Middle frontal gyrus (tissue), 1 donor: Measurements from ENCODE around the gene TSPEAR.
"Not testable (repeated sequence)": the region's sequence is repeated elsewhere in the genome, so short reads cannot be mapped to it uniquely, and the experiment has no call there.

ENCODE experiments used
- DNase-seq: peaks from one replicate; pipeline ENCODE4 v3.0.0-alpha.2; 2015; ENCODE audit warnings: low spot score; ENCODE audit errors: extremely low spot score

TSPEAR gene

GRCh38 chr21:44685050-44685449 is 26.3 kb downstream of the TSPEAR start:
- DNase-seq: not testable (repeated sequence)

DNA sequence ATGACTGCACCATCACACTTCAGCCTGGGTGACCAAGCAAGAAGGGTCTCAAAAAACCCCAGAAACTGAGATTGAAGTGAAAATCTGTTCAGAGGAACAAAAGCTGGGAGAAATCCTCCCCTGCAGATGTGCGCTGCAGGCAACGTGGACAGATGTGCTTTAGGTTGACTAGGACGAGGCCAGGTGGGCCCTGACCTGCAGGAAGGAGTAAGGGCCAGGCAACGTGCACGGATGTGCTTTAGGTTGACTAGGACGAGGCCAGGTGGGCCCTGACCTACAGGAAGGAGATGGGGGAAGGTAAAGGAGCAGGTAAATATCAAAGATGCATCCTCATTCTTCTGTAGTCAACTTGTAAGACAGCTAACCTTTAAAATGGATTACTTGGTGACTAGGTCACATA is 26.9 kb downstream of the TSPEAR start:
- DNase-seq: no peak

DNA sequence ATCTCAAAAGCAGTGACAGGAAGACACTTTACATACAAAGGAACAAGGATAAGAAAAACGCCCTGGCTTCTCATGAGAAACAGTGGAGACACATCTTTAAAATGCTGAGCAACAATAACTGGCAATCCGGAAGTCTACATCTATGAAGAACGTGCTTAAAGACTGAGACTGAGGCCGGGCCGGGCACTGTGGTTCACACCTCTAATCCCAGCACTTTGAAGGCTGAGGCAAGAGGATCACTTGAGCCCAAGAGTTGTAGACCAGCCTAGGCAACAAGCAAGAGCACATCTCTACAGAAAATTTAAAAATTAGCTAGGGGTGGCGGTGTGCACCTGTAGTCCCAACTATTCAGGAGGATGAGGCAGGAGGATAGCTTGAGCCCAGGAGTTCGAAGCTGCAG is 27.3 kb downstream of the TSPEAR start:
- no peak for DNase-seq

DNA sequence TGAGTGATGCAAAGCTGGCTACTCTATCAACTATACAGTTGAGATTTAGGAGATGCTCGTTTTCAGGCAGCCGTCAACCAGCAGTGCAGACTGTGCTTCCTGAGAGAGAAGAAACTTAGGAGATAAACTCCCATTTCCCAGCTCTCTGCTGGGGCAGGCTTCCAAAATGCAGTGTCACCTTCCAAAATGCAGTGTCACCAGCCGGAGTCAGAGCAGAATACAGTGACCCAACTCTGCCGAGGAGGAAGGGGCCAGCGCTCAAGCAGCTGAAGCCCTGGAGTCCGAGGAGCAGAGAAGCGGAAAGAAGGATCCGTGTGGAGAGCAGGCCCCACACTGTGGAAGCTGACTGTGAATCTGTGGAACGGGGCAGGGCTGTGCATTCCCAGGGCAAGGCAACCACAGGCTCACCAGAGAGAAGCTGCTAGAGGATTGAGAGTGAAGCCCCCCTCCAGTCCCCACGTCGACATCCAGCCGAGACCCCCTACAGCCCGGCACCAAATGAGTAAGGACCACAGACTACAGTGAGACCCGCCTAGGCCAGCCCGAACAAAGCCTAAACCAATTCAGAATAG is 28.7 kb downstream of the TSPEAR start:
- DNase-seq: no peak

DNA sequence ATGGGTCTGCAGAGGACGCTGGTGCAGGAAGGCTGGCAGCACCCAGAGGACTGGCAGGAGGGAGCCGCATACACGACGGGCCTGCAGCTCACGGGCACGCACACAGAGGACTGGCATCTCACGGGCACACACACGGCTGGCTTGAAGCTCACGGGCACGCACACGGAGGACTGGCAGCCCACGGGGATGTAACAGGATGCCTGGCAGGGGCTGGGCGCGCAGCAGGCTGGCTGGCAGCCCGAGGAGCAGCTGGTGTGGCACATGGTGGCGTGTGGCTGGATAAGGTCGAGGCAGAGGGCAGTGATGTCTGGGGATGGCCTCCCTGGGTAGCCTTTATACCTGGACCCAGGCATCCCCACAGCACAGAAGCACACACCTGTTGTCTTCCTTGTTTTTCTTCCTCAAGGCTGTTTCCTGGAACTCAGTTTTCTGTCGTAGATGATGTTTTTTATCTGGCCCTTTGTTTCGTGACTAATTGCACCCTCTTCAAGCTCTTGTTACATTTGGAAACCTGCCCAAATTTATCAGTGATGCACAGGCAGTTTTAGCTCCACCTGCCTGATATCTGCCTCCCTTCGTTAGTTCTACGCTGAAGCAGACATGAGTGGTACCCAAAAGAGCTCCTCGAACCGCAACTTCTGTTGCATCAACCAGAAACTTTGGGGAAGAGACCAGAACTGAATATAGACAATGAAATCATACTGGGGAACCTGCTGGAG is 29.4 kb downstream of the TSPEAR start, which contains the start of gene KRTAP12-1:
KRTAP12-1 (minus strand) TSS at position 303 of the 719 bp plus-strand sequence; CDS start at position 263, 40 bp downstream.
- DNase-seq: no peak

DNA sequence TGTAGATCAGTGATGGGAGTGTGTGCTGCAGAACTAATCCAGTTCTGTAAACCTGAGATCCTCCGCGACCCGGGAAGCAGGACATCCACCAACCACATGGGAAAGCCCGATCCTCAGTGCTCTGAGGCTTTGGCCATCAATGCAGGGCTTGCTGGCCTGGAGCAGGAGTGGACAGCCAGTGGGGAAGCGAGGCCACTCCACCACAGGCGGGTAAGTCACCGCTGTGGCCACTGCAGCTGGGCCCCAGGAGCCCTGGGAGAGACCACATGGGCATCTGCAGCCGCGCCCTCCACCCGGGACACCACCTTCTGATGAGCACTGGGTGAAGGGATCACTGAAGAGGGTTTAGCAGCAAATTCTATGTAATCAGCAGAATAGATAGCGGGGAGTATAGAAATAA is 30.2 kb downstream of the TSPEAR start:
- DNase-seq: no peak

DNA sequence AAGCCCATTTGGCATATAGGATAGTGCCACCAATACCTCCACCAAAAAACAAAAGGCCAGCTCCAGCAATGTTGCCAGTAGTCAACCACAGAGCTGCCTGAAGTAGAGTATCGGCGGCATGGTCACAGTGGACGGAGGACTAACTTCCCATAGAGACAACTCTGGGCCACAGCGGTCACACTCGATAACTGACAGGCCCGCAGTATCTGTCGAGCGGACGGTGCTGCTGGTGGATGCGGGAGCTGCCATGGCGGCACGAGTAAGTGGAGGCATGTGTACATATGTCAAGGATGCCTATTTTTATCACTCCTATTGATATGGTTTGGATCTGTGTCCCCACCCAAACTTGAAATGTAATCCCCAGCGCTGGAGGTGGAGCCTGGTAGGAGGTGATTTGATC is 33.5 kb downstream of the TSPEAR start:
- no peak for DNase-seq

DNA sequence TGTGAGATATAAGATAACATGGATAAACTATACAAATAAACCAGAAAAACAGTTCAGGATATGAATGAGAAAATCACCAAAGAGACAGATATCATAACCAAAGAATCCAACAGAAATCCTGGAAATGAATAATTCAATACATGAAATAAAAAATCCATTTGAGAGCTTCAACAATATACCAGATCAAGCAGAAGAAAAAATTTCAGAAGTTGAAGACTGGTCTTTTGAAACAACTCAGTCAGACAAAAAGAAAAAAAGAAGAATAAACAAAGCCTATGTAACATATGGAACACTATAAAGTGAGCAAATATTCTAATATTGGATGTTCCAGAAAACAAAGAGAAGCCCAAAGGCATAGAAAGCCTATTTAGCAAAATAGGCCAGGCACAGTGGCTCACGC is 39.5 kb downstream of the TSPEAR start:
- no peak for DNase-seq

DNA sequence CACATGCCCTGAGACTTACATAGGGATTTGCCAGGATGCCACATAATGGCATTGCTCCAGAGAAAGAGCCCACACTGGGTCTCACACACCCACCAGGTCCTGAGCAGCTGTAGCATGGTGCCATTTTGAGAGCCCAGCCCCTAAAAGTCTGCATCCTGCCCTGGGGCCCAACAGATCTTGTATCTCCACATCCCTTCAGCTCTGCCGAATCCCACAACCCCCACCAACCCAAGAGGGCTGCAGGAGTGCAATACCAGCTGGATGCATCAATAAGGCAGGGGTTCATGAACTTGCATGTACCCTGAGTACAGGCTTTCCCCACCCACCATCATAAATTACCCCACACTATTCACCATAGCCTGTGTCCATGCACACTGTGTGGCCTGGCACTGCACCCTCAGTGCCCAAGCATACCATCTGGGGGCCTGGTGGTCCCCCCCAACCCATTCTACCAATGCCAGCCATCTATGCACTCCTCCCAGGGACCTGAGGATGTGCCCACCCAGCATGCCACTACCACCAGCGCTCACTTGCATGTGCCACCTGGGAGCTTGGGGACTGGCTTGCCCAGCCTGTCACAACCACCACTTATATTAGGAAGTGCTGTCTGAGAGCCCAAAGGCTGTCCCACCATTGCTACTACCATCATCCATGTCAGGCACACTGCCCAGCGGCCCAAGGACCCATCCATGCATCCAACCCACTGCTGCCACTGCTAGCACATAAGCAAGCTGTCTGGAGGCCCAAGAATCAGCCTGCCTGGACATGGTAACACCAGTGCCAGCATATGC is 40.5 kb downstream of the TSPEAR start:
- no peak for DNase-seq

DNA sequence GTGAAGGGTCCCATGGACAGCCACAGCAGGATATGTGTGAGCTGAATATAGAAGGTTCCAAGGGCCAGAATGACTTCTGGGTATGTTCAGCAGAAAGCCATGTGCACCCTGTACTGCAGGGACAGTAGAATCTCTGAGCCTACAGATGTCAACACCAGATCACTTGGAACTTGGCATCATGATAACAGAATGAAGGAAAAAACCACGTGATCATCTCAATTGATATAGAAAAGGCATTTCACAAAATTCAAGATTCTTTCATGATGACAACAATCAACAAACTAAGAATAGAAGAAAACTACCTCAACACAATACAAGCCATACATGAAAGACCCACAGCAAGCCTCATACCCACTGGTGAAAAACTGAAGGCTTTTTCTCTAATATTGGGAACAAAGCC is 43.8 kb downstream of the TSPEAR start:
- DNase-seq: no peak

DNA sequence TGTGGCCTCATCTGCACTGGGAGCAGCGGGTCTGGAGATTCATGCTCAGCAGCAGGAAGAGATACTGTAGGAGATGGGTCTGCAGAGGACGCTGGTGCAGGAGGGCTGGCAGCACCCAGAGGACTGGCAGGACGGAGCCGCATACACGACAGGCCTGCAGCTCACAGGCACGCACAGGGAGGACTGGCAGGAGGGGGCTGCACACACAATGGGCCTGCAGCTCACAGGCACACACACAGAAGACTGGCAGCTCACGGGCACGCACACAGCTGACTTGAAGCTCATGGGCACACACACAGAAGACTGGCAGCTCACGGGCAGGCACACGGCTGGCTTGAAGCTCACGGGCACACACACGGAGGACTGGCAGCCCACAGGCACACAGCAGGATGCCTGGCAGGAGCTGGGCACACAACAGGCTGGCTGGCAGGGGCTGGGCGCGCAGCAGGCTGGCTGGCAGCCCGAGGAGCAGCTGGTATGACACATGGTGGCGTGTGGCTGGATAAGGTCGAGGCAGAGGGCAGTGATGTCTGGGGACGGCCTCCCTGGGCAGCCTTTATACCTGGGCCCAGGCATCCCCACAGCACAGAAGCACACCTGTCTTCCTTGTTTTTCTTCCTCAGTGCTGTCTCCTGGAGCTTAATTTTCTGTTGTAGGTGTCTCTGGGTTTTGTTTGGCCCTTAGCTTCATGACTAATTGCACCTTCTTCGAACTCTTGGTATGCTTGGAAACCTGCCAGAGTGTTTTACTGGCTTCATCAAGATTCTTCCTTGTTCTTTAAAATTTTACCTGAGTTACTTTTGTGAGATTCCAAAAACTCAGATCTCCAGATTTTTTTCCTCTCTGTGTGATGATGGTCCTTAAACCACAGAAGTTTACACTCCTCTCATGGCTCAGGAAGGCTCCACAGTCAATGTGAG is 44.7 kb downstream of the TSPEAR start, which contains the start of gene KRTAP12-2:
KRTAP12-2 (minus strand) TSS at position 527 of the 920 bp plus-strand sequence; CDS start at position 486, 41 bp downstream.
- DNase-seq: no peak

GRCh38 chr21:44664691-44665090 is 46.7 kb downstream of the TSPEAR start:
- no peak for DNase-seq

- DNase-seq: not testable (repeated sequence)
Observed at GRCh38 chr21:44661567-44661966, 49.8 kb downstream of the TSPEAR start.

- no peak for DNase-seq
Observed at GRCh38 chr21:44658913-44659595, 52.3 kb downstream of the TSPEAR start.

DNA sequence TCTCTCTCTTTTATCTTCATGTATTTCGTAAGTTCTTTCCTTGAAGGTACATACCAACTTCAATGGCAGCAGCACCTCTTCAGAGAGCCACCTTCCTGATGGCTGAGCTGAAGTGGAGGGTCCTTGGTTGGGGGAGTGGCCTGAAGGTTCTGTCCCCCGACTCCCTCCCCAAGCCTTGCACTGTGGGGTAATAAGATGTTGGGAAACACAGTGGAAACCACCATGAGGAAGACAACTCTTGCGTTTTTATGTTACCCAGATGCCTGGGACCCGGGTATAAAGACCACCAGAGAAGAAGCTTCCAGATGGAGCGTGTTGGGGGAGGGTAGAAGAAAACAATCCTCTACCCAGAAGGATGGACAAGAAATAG is 52.8 kb downstream of the TSPEAR start:
- DNase-seq: no peak

GRCh38 chr21:44657635-44658540 is 53.5 kb downstream of the TSPEAR start, which contains the start of gene KRTAP12-3:
Gene KRTAP12-3 (plus strand): TSS chr21:44657932. CDS start chr21:44657980, 48 bp downstream.
- no peak for DNase-seq

DNA sequence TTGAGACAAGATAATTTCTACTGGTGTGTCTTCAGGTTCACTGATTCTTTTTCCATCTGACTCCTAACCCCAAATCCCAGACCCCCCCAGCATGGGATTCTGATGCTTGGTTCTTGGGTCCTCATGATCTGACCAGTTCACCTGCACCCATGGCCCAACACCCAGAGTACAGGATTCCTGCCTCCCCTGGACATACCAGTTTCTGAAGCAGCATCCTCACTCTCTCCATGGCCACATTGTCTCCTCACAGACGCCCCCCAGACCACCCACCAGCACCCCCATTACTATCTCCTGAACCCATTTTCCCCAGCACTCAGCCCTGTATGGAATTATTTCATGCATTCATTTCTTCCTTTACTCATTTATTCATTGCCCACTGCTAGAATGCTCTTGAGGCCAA is 54.5 kb downstream of the TSPEAR start:
- DNase-seq: no peak

DNA sequence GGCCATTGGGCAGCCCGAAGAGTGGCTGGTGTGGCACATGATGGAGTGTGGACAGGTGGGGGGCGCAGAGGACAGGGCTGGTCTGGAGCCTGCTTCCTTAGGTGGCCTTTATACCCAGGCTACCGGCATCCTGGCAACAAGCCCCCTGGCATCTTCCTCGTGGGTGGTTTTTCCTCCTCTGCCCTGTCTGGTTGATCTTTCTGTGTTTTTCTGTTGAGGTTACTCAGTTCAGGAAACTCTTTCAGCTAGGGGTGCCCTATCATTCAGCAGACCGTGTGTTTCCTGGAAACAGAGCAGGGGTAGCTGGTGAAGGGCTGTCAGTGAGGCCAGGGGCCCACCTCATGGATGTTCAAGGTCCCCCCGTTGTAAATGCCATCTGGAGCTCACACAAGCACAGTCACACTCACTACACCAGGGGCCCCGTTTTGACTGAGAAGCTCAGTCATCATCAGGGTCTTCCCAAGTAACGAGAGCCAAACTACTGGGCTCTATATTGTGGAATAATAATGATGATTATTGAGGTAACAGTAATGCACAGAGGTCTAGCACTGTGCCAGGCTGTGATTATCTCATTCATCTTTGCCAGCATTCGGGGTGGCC is 56.7 kb downstream of the TSPEAR start, which contains the start of gene KRTAP12-4:
KRTAP12-4 (minus strand) TSS at position 84 of the 600 bp plus-strand sequence; CDS start at position 39, 45 bp downstream.
- no peak for DNase-seq
